AG10803 (cell line): Measurements from ENCODE around the gene PHLDB1.

Experiments used
- DNase-seq: peaks from one replicate; pipeline ENCODE4 v3.0.0; 2010; ENCODE audit warnings: low read depth
- H3K4me3 ChIP-seq: 2 replicates; pipeline ENCODE4 v1.5.1; 2011; ENCODE audit warnings: mild to moderate bottlenecking, low read length, control low read depth
- TF ChIP-seq, protein P1 (sequence below): conservative IDR thresholded peaks from 2 replicates; pipeline ENCODE4 v1.5.1; 2011; ENCODE audit warnings: mild to moderate bottlenecking, low read length, control low read depth, inconsistent platforms

Gene PHLDB1

DNA sequence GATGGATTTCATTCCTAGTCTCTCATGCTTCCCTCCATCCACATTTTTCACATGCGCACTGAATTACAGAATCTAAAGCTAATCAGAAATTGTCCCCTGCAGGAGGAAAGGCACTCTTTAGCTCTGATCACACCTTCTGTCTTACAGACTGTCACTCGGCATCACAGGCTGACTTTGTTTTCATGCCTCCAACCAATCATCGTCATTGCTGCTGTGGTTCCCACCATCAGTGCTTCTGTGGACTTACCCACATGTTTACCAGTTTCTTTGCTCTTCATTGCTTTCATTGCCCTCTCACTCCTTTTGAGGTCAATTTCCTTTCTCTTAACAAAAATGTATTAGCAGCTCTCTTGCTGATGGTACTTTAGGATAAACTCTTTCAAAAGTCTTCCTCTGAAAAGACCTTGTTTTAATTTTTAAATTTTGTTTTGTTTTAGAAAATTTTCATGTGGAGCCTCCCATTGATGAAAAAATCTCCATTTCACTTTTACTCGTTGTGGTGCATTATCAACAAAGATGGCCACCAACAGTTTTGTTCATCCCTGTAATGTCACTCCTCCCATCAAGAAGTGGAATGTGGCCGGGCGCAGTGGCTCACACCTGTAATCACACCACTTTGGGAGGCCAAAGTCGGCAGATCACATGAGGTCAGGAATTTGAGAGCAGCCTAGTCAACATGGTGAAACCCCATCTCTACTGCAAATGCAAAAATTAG, 92.2 kb downstream of the PHLDB1 start:
- DNase-seq: no peak
- H3K4me3 ChIP-seq: no peak overlapping the region
- TF ChIP-seq, protein P1, sequence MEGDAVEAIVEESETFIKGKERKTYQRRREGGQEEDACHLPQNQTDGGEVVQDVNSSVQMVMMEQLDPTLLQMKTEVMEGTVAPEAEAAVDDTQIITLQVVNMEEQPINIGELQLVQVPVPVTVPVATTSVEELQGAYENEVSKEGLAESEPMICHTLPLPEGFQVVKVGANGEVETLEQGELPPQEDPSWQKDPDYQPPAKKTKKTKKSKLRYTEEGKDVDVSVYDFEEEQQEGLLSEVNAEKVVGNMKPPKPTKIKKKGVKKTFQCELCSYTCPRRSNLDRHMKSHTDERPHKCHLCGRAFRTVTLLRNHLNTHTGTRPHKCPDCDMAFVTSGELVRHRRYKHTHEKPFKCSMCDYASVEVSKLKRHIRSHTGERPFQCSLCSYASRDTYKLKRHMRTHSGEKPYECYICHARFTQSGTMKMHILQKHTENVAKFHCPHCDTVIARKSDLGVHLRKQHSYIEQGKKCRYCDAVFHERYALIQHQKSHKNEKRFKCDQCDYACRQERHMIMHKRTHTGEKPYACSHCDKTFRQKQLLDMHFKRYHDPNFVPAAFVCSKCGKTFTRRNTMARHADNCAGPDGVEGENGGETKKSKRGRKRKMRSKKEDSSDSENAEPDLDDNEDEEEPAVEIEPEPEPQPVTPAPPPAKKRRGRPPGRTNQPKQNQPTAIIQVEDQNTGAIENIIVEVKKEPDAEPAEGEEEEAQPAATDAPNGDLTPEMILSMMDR: no peak

DNA sequence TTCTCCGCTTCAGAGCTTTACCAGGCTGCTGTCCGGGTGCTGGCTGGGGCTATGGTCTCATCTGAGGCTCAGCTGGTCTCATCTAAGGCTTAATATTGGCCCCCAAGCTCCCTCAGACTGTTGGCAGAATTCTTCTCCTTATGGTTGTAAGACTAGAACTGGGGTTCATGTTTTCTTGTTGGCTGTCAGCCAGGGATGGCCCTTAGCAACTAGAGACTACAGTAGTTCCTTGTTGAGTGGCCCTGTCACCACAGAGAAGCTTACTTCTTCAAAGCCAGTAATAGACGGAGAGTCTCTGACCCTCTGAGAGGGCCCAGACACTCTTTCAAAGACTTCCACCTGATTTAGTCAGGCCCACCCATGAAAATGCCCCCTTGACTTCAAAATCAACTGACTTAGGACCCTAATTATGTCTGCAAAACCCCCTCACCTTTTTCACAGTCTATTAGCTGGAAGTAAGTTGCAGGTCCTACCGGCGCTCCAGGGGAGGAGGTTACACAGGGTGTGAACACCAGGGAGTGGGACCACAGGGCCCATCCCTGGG, 96.2 kb downstream of the PHLDB1 start:
- no peak for DNase-seq
- H3K4me3 ChIP-seq: no peak overlapping the region
- TF ChIP-seq, protein P1: no peak

DNA sequence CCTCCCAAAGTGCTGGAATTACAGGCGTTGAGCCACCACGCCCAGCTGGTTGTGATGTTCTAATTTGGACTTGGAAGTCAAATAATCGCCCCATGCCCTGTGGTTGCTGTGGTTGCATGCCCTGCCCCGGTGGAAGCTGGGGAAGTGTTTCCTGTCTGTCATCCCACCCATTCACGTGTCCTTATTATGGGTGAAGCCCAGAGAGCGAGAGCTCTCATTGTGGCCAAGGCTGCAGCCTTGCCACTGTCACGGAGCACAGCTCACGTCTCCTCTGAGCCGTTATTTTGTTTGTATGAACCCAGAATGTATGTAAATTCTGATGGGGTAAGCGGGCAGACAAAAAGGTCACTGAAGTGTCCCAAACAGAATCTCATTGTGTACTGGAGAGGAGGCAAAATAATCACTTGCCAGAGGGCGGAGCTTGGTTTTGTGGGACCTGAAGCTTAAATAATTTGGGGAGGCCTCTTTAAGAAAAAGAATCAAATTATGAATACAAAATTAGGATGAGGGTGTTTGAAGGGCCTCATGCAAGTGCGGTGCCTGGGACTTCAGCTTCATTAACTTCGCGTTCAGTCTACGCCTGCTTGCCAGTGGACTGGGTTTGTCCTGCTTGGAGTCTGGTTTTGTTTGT, 97.8 kb downstream of the PHLDB1 start:
- H3K4me3 ChIP-seq: no peak overlapping the region
- TF ChIP-seq, protein P1: no peak
- DNase-seq: no peak

DNA sequence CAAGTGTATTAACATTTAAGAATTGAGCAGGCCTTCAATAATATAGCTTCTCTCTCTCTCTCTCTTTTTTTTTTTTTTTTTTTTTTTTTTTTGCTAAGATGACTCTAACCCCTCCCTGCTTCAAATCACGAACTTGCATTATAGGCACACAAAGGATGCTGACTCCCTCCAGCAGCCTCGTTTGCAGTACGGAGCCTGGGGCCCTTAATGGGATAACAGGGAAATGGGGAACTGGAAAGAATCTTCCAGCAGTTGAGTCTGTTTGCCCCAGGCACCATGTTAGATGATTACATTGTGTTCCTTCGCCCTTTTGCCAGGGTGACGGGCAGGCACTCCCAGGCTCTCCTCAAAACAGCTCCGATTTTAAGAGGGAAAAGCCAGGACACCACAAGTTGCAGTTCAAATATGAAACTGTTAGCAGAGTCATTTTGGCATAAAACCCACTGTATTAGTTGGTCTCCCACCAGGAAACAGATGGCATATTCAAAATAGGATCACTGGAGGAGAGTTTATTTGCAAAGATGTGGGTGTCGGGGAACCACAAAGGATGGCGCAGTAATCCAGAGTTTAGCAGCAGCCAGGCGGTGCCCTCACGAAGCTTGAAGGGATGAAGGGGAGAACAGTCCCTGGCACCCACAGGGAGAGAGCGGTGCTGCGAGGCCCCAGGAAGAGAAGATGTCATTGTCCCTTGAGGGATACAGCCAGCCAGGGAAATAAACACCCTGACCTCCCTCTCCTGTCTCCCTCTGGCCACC, 98.6 kb downstream of the PHLDB1 start:
- H3K4me3 ChIP-seq: no peak overlapping the region
- DNase-seq: no peak
- TF ChIP-seq, protein P1: no peak

DNA sequence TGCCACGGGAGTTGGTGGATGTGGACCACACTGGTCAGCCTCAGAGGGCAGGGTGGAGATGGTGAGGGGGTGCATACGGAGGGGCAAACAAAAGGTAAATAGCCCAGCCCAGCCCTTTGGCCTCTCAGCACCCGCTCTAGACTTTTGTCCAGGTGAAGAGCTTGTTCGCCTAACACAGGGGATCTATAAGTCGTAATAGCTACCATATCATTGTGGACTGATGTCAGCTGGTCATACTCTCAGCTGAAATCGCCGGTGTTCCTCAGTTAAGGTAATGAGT, 99.1 kb downstream of the PHLDB1 start:
- no peak for DNase-seq
- TF ChIP-seq, protein P1: no peak
- no peak overlapping the region for H3K4me3 ChIP-seq
